GM20000 (cell line): ENCODE measurements around the gene PLCH2.

Experiments used
- DNase-seq: peaks from one replicate; pipeline ENCODE4 v3.0.0; 2012; ENCODE audit warnings: low spot score
- CTCF ChIP-seq: IDR thresholded peaks from 2 replicates; pipeline ENCODE4 v1.5.1; 2012; ENCODE audit warnings: mild to moderate bottlenecking, control low read depth; ENCODE audit errors: extremely low read depth, missing control alignments

Gene PLCH2

GRCh38 chr1:2480236-2480985 lies 4.3 kb downstream of the PLCH2 start:
- DNase-seq, result no peak
- no peak for TF ChIP-seq CTCF

- DNase-seq, result no peak
- TF ChIP-seq CTCF, result no peak
Measured at GRCh38 chr1:2480986-2481364, 4.9 kb downstream of the PLCH2 start.

- no peak for TF ChIP-seq CTCF
- DNase-seq, result no peak
Measured at GRCh38 chr1:2481885-2482284, 5.8 kb downstream of the PLCH2 start.

GRCh38 chr1:2482588-2482987 lies 6.5 kb downstream of the PLCH2 start:
- TF ChIP-seq CTCF, result no peak
- no peak for DNase-seq

GRCh38 chr1:2483026-2483425 lies 6.9 kb downstream of the PLCH2 start:
- no peak for TF ChIP-seq CTCF

GRCh38 chr1:2483970-2484369 lies 7.9 kb downstream of the PLCH2 start:
- DNase-seq, result no peak

More at GRCh38 chr1:2483026-2483425, 6.9 kb downstream of the PLCH2 start:
- no peak for DNase-seq

GRCh38 chr1:2486041-2486440 lies 10.0 kb downstream of the PLCH2 start:
- DNase-seq, result no peak
- no peak for TF ChIP-seq CTCF

More at GRCh38 chr1:2483970-2484369, 7.9 kb downstream of the PLCH2 start:
- no peak for TF ChIP-seq CTCF
